ENCODE measurements around the gene NMRK2.
A peak's percentile ranks its signal among the peaks of the same experiment; 100 is the strongest.
"Not testable (repeated sequence)": the region's sequence is repeated elsewhere in the genome, so short reads cannot be mapped to it uniquely, and the experiment has no call there.

The NMRK2 gene

GRCh38 chr19:3944018-3944721, 11.3 kb downstream of the NMRK2 start:
- TF ChIP-seq CTCF (IDR thresholded peaks at IDR 0.05), result no peak
- Mint-ChIP-seq H3K4me3 (no peak overlapping the region), H3K27me3 (ENCODE audit: low read depth, poor library complexity) (no peaks in the 10 kb centered on the region), H3K9me3 (no peaks in the 10 kb centered on the region), H3K36me3 (ENCODE audit: low read depth) (no peaks in the 10 kb centered on the region), H3K27ac (no peak overlapping the region), H3K4me1 (no peaks in the 10 kb centered on the region)
- DNase-seq, result no peak

DNA sequence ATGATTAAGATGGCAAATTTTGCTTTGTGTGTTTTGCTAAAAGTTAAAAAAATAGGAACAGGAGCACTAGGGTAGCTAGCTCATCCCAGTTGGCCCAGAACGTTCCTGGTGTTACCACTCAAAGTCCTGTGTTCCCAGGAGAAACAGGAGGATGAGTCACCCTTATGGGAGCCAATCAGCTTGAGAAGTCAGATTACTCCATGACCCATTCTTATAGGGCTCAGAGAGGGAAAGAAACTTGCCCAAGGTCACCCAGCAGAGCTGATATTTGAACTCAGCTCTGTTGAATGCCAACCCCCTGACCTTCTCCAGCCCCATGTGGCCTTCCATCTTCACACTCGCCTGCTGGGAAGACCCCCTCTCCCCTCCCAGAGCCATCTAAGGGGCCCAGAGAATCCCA, 13.0 kb downstream of the NMRK2 start:
- H3K36me3 Mint-ChIP-seq (ENCODE audit: low read depth), result no peaks in the 10 kb centered on the region
- no peak overlapping the region for H3K27ac Mint-ChIP-seq
- DNase-seq, result no peak
- H3K9me3 Mint-ChIP-seq, result no peaks in the 10 kb centered on the region
- H3K4me1 Mint-ChIP-seq, result peaks cover 1% of the 10 kb centered on the region
- H3K4me3 Mint-ChIP-seq, result no peak overlapping the region
- TF ChIP-seq CTCF (IDR thresholded peaks at IDR 0.05), result no peak
- peaks cover 4% of the 10 kb centered on the region for H3K27me3 Mint-ChIP-seq (ENCODE audit: low read depth, poor library complexity)

GRCh38 chr19:3947316-3947933, 14.6 kb downstream of the NMRK2 start:
- not testable (repeated sequence) for H3K36me3 Mint-ChIP-seq (ENCODE audit: low read depth); H3K9me3 Mint-ChIP-seq; H3K4me1 Mint-ChIP-seq; H3K4me3 Mint-ChIP-seq; H3K27me3 Mint-ChIP-seq (ENCODE audit: low read depth, poor library complexity); DNase-seq
- H3K27ac Mint-ChIP-seq, result peak overlapping the region; percentile 27

DNA sequence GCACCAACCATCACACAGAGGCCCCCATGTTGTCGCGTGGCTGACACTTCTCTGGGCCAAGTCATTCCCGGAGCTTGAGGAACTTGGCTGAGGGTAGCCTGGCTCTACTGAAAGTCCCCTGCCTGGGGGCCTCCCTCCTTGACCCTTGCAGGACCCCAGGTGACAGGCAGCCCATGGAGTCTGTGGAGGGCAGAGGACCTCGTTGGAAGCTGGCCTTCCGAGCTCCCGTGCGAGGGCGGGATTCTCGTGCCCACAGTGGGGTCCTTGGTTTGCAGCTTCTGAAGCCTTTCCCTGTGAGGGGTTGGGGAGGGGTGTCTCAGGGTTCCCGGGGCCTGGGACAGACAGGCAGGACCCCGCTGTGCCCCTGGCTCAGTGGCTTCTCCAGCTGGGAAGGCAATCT, 16.4 kb downstream of the NMRK2 start:
- Mint-ChIP-seq H3K36me3 (ENCODE audit: low read depth) (no peaks in the 10 kb centered on the region), H3K4me3 (no peak overlapping the region), H3K4me1 (peaks cover 17% of the 10 kb centered on the region), H3K9me3 (no peaks in the 10 kb centered on the region), H3K27me3 (ENCODE audit: low read depth, poor library complexity) (peaks cover 4% of the 10 kb centered on the region), H3K27ac (no peak overlapping the region)
- TF ChIP-seq CTCF (IDR thresholded peaks at IDR 0.05), result no peak
- no peak for DNase-seq

- no peaks in the 10 kb centered on the region for H3K36me3 Mint-ChIP-seq (ENCODE audit: low read depth)
- H3K4me1 Mint-ChIP-seq, result peaks cover 17% of the 10 kb centered on the region
- DNase-seq, result no peak
- peaks cover 4% of the 10 kb centered on the region for H3K27me3 Mint-ChIP-seq (ENCODE audit: low read depth, poor library complexity)
- no peak overlapping the region for H3K27ac Mint-ChIP-seq
- H3K4me3 Mint-ChIP-seq, result no peak overlapping the region
- no peak for TF ChIP-seq CTCF (IDR thresholded peaks at IDR 0.05)
- H3K9me3 Mint-ChIP-seq, result no peaks in the 10 kb centered on the region
Measured at GRCh38 chr19:3949997-3950859, 17.4 kb downstream of the NMRK2 start.

Measured in nephron progenitor cell (in vitro differentiated cells).